GM23248 (cell line): ENCODE data around the gene NCAM1.

Source experiments
- EZH2 ChIP-seq: fragments of 200-600 bp; sonication (generic); IDR thresholded peaks from 2 replicates; pipeline ENCODE4 v1.6.1; 2018; ENCODE audit warnings: antibody characterized with exemption, mild to moderate bottlenecking; ENCODE audit not compliant: insufficient read depth, poor library complexity, severe bottlenecking
- EZH2phosphoT487 ChIP-seq: fragments of 200-600 bp; sonication (generic); IDR thresholded peaks from 2 replicates; pipeline ENCODE4 v1.6.1; 2018; ENCODE audit warnings: antibody characterized with exemption, moderate library complexity, mild to moderate bottlenecking, low read depth; ENCODE audit not compliant: insufficient read depth

DNA sequence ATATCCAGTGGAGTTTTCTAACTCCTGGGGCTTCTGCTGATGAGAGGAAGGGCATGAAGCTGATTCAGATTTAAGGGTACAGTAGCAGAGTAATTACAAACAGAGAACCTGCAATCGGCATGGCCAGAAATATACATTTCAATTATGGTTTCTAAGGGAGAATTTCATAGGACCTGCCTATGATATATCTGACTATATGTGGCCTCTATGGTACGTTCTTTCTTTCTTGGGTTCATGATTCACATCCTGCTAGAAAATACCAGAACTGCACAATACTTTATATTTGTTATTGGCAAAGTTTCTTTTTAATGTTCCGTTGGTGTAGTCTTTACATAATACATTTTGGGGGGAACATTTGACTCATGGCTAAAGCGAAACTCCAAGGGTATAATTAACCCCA, 290.1 kb downstream of the NCAM1 start:
- TF ChIP-seq EZH2 (no peak), EZH2phosphoT487 (no peak)
